GM12891 (cell line): ENCODE data around the gene GAP43.

Source experiments
- POLR2A ChIP-seq: IDR thresholded peaks from 2 replicates; pipeline ENCODE4 v1.6.1; 2011; ENCODE audit warnings: low read depth, low read length, control low read depth
- POLR2AphosphoS5 ChIP-seq: IDR thresholded peaks from 2 replicates; pipeline ENCODE4 v1.6.1; 2011; ENCODE audit warnings: low read depth, low read length, control low read depth
- TAF1 ChIP-seq: IDR thresholded peaks from 2 replicates; pipeline ENCODE4 v1.6.1; 2011; ENCODE audit warnings: low read depth, low read length, control low read depth

DNA sequence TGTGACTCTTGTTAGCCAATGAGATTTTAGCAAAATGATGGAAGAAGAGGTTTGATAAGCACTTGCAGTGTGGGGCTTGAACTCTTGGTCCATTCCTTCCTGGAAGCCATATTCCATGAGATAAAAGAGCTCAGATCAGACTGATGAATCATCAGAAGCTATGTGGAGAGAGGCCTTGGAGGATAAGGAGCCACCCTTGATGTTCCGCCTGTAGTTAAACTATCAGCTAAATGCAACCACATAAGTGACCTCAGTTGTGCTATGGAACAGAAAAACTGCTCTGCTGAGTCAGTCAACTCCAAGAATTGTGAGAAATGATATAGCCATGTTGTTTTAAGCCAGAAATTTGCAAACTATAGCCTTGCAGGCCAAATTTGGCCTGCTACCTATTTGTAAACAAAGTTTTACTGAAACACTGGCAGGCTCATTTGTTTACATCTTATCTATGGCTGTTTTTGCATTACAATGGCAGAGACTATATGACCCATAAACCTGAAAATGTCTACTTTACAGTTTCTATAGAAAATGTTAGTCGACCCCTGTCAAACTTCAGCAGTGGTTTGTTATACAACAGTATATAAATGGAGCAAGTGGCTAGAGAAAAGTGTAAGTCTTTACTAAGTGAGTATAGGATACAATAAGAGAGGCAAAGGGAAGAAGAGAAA lies 27.6 kb upstream of the GAP43 start:
- TF ChIP-seq TAF1: no peak
- no peak for TF ChIP-seq POLR2AphosphoS5
- TF ChIP-seq POLR2A: no peak
